ENCODE measurements around the gene HACL1. TPM values are rescaled to one million over a fixed set of nuclear protein-coding genes. Genes with fewer than 3 reads are reported as not detected.
A peak's percentile ranks its signal among the peaks of the same experiment; 100 is the strongest.

Gene HACL1
- 10 to 100 TPM; 25.8 to 29.1 TPM for total RNA-seq

- Mint-ChIP-seq H3K27me3 (no peaks in the 10 kb centered on the region), H3K4me3 (peak within 1 kb of the TSS; percentile 100), H3K9me3 (no peaks in the 10 kb centered on the region), H3K4me1 (peaks cover 41% of the 10 kb centered on the region), H3K36me3 (ENCODE audit: low read depth) (peaks cover 48% of the 10 kb centered on the region), H3K27ac (peak within 1 kb of the TSS; percentile 99)
- CTCF ChIA-PET = interaction anchor here (0.8 to 1.2 kb wide), 6 partner anchors 22 to 401 kb away, joined by 3 to 4 read pairs (median 3); no protein-coding TSS in a partner anchor
- POLR2A ChIA-PET = interaction anchor here (0.6 to 2.2 kb wide), 18 partner anchors 13 to 1240 kb away, joined by 3 to 12 read pairs (median 4); partner anchors contain the start of genes ANKRD28, CAPN7 and RBSN
- DNase-seq = peak; percentile 98
These were observed at the start of gene HACL1, which contains the start of gene BTD for GRCh38 chr3:15601399-15602145. Gene HACL1 (minus strand): TSS chr3:15601569. CDS start chr3:15601463, 106 bp downstream. Gene BTD (plus strand): TSS chr3:15601745. CDS start chr3:15635440, 33,695 bp downstream.

GRCh38 chr3:15649858-15650257 is 48.5 kb upstream of the HACL1 start:
- peaks cover 9% of the 10 kb centered on the region for H3K27me3 Mint-ChIP-seq
- ChIA-PET CTCF (interaction anchor here (0.6 to 1.1 kb wide), 2 partner anchors 18 to 19 kb away, joined by 3 read pairs; no protein-coding TSS in a partner anchor), POLR2A (interaction anchor here (1.2 kb wide), 1 partner anchor 17 kb away, joined by 3 read pairs; no protein-coding TSS in a partner anchor)
- H3K4me3 Mint-ChIP-seq = no peak overlapping the region
- H3K4me1 Mint-ChIP-seq = peaks cover 47% of the 10 kb centered on the region
- peaks cover 12% of the 10 kb centered on the region for H3K9me3 Mint-ChIP-seq
- peaks cover 24% of the 10 kb centered on the region for H3K36me3 Mint-ChIP-seq (ENCODE audit: low read depth)
- DNase-seq = no peak
- no peak overlapping the region for H3K27ac Mint-ChIP-seq

- ChIA-PET CTCF (no interaction called here), POLR2A (interaction anchor here (0.7 kb wide), 1 partner anchor 50 kb away, joined by 3 read pairs; no protein-coding TSS in a partner anchor)
- Mint-ChIP-seq H3K4me1 (peaks cover 47% of the 10 kb centered on the region), H3K36me3 (ENCODE audit: low read depth) (peaks cover 24% of the 10 kb centered on the region), H3K4me3 (no peak overlapping the region), H3K27me3 (peaks cover 9% of the 10 kb centered on the region), H3K9me3 (peaks cover 12% of the 10 kb centered on the region), H3K27ac (no peak overlapping the region)
- no peak for DNase-seq
These were observed 48.0 kb upstream of the HACL1 start for GRCh38 chr3:15649341-15649740.

GRCh38 chr3:15647611-15648167 is 46.3 kb upstream of the HACL1 start:
- Mint-ChIP-seq H3K36me3 (ENCODE audit: low read depth) (peaks cover 26% of the 10 kb centered on the region), H3K9me3 (peaks cover 12% of the 10 kb centered on the region), H3K4me1 (peaks cover 47% of the 10 kb centered on the region), H3K4me3 (peak overlapping the region; percentile 19), H3K27ac (peak overlapping the region; percentile 73), H3K27me3 (peaks cover 9% of the 10 kb centered on the region)
- ChIA-PET POLR2A (interaction anchor here (1.0 to 3.6 kb wide), 6 partner anchors 12 to 169 kb away, joined by 3 to 30 read pairs (median 6); partner anchors contain the start of genes ANKRD28, BTD and HACL1), CTCF (interaction anchor here (0.9 to 4.0 kb wide), 2 partner anchors 11 to 17 kb away, joined by 5 to 13 read pairs; no protein-coding TSS in a partner anchor)
- peak; percentile 84 for DNase-seq

- peaks cover 12% of the 10 kb centered on the region for H3K9me3 Mint-ChIP-seq
- ChIA-PET CTCF (interaction anchor here (0.9 to 4.0 kb wide), 4 partner anchors 10 to 16 kb away, joined by 5 to 13 read pairs (median 8); no protein-coding TSS in a partner anchor), POLR2A (interaction anchor here (1.0 to 3.6 kb wide), 6 partner anchors 11 to 169 kb away, joined by 3 to 30 read pairs (median 6); partner anchors contain the start of genes ANKRD28, BTD and HACL1)
These were observed 45.6 kb upstream of the HACL1 start for GRCh38 chr3:15646851-15647511.

GRCh38 chr3:15645740-15646501 is 44.6 kb upstream of the HACL1 start:
- peaks cover 9% of the 10 kb centered on the region for H3K27me3 Mint-ChIP-seq
- H3K4me1 Mint-ChIP-seq = peaks cover 47% of the 10 kb centered on the region
- CTCF ChIA-PET = interaction anchor here (0.6 to 4.0 kb wide), 5 partner anchors 9 to 951 kb away, joined by 3 to 13 read pairs (median 6); no protein-coding TSS in a partner anchor
- POLR2A ChIA-PET = interaction anchor here (1.4 to 3.6 kb wide), 3 partner anchors 10 to 151 kb away, joined by 3 to 30 read pairs (median 4); partner anchors contain the start of gene ANKRD28
- peaks cover 12% of the 10 kb centered on the region for H3K9me3 Mint-ChIP-seq
- no peak for DNase-seq
- H3K36me3 Mint-ChIP-seq (ENCODE audit: low read depth) = peaks cover 33% of the 10 kb centered on the region
- no peak overlapping the region for H3K4me3 Mint-ChIP-seq
- peak overlapping the region; percentile 66 for H3K27ac Mint-ChIP-seq

More at GRCh38 chr3:15646851-15647511, 45.6 kb upstream of the HACL1 start:
- peaks cover 9% of the 10 kb centered on the region for H3K27me3 Mint-ChIP-seq
- DNase-seq = no peak
- H3K36me3 Mint-ChIP-seq (ENCODE audit: low read depth) = peaks cover 30% of the 10 kb centered on the region
- H3K4me3 Mint-ChIP-seq = peak overlapping the region; percentile 19
- peak overlapping the region; percentile 73 for H3K27ac Mint-ChIP-seq
- H3K4me1 Mint-ChIP-seq = peaks cover 47% of the 10 kb centered on the region

GRCh38 chr3:15645246-15645645 is 43.9 kb upstream of the HACL1 start:
- H3K4me1 Mint-ChIP-seq = peaks cover 47% of the 10 kb centered on the region
- no peak overlapping the region for H3K4me3 Mint-ChIP-seq
- no peak for DNase-seq
- H3K9me3 Mint-ChIP-seq = peaks cover 9% of the 10 kb centered on the region
- H3K27ac Mint-ChIP-seq = peak overlapping the region; percentile 66
- ChIA-PET CTCF (interaction anchor here (0.6 to 4.0 kb wide), 5 partner anchors 8 to 952 kb away, joined by 3 to 13 read pairs (median 6); no protein-coding TSS in a partner anchor), POLR2A (interaction anchor here (1.4 kb wide), 1 partner anchor 152 kb away, joined by 4 read pairs; the partner anchor contains the start of gene ANKRD28)
- peaks cover 6% of the 10 kb centered on the region for H3K27me3 Mint-ChIP-seq
- peaks cover 29% of the 10 kb centered on the region for H3K36me3 Mint-ChIP-seq (ENCODE audit: low read depth)

GRCh38 chr3:15638891-15639262 is 37.5 kb upstream of the HACL1 start:
- H3K9me3 Mint-ChIP-seq = no peaks in the 10 kb centered on the region
- no peaks in the 10 kb centered on the region for H3K27me3 Mint-ChIP-seq
- peaks cover 40% of the 10 kb centered on the region for H3K4me1 Mint-ChIP-seq
- H3K36me3 Mint-ChIP-seq (ENCODE audit: low read depth) = peaks cover 9% of the 10 kb centered on the region
- DNase-seq = no peak
- CTCF ChIA-PET = no interaction called here
- H3K4me3 Mint-ChIP-seq = no peak overlapping the region
- POLR2A ChIA-PET = no interaction called here
- H3K27ac Mint-ChIP-seq = no peak overlapping the region

- Mint-ChIP-seq H3K27me3 (no peaks in the 10 kb centered on the region), H3K4me3 (no peak overlapping the region), H3K9me3 (no peaks in the 10 kb centered on the region), H3K36me3 (ENCODE audit: low read depth) (peaks cover 9% of the 10 kb centered on the region), H3K27ac (no peak overlapping the region), H3K4me1 (peaks cover 40% of the 10 kb centered on the region)
- POLR2A ChIA-PET = interaction anchor here (5.3 kb wide), 1 partner anchor 9 kb away, joined by 30 read pairs; no protein-coding TSS in a partner anchor
- DNase-seq = no peak
- CTCF ChIA-PET = interaction anchor here (2.3 kb wide), 1 partner anchor 8 kb away, joined by 13 read pairs; no protein-coding TSS in a partner anchor
These were observed 37.0 kb upstream of the HACL1 start for GRCh38 chr3:15638193-15638890.

GRCh38 chr3:15637131-15637951 is 36.0 kb upstream of the HACL1 start:
- CTCF ChIA-PET = interaction anchor here (0.9 to 4.1 kb wide), 5 partner anchors 9 to 180 kb away, joined by 3 to 18 read pairs (median 4); no protein-coding TSS in a partner anchor
- H3K27ac Mint-ChIP-seq = peak overlapping the region; percentile 81
- no peak overlapping the region for H3K4me3 Mint-ChIP-seq
- H3K9me3 Mint-ChIP-seq = no peaks in the 10 kb centered on the region
- no peaks in the 10 kb centered on the region for H3K27me3 Mint-ChIP-seq
- DNase-seq = no peak
- POLR2A ChIA-PET = interaction anchor here (5.3 kb wide), 1 partner anchor 10 kb away, joined by 30 read pairs; no protein-coding TSS in a partner anchor
- peaks cover 7% of the 10 kb centered on the region for H3K36me3 Mint-ChIP-seq (ENCODE audit: low read depth)
- H3K4me1 Mint-ChIP-seq = peaks cover 41% of the 10 kb centered on the region
